Coronary artery (tissue), 2 donors: ENCODE measurements around the gene RSBN1L.

Experiments
- DNase-seq: peaks from one replicate; pipeline ENCODE4 v3.0.0-alpha.2; 2017; ENCODE audit warnings: low spot score
- H3K27ac ChIP-seq, 2 donors: fragments of 200-600 bp; sonication (generic); one replicate each; pipeline ENCODE4 v1.5.1; 2016 to 2019
- H3K4me3 ChIP-seq: fragments of 200-600 bp; sonication (generic); 2 replicates; pipeline ENCODE4 v1.5.1; 2016; ENCODE audit warnings: mild to moderate bottlenecking, moderate library complexity
- TF ChIP-seq, protein P1 (sequence below): fragments of 200-600 bp; sonication (generic); IDR thresholded peaks from one replicate; pipeline ENCODE4 v1.5.1; 2019; ENCODE audit warnings: antibody characterized with exemption

RSBN1L gene

DNA sequence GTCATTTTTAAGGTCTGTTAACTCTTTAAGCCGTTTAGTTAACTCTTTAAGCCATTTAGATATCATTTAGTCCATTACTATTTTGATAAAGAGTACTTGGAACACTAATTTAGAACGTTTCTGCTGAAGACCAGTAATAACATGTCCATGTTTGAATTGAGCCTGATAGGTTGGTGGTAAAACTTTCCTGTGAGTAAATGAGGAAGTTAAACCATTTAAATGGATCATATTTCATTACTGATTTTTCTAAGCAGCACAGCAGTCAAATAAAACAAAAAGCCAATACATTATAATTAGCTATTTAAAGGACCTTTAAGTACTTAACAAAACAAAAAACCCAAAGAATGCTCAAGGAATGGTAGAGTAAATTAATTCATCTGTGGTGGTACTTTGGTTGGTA is 131.7 kb downstream of the RSBN1L start:
- H3K4me3 ChIP-seq: no peak overlapping the region
- TF ChIP-seq, protein P1, sequence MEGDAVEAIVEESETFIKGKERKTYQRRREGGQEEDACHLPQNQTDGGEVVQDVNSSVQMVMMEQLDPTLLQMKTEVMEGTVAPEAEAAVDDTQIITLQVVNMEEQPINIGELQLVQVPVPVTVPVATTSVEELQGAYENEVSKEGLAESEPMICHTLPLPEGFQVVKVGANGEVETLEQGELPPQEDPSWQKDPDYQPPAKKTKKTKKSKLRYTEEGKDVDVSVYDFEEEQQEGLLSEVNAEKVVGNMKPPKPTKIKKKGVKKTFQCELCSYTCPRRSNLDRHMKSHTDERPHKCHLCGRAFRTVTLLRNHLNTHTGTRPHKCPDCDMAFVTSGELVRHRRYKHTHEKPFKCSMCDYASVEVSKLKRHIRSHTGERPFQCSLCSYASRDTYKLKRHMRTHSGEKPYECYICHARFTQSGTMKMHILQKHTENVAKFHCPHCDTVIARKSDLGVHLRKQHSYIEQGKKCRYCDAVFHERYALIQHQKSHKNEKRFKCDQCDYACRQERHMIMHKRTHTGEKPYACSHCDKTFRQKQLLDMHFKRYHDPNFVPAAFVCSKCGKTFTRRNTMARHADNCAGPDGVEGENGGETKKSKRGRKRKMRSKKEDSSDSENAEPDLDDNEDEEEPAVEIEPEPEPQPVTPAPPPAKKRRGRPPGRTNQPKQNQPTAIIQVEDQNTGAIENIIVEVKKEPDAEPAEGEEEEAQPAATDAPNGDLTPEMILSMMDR: no peak
- no peak for DNase-seq
- H3K27ac ChIP-seq: no peak overlapping the region

GRCh38 chr7:77830649-77831355 is 134.5 kb downstream of the RSBN1L start:
- TF ChIP-seq, protein P1: no peak
- DNase-seq: no peak
- H3K27ac ChIP-seq: no peak overlapping the region
- H3K4me3 ChIP-seq: no peak overlapping the region

GRCh38 chr7:77831481-77831880 is 135.2 kb downstream of the RSBN1L start:
- no peak for DNase-seq
- TF ChIP-seq, protein P1: no peak
- Histone ChIP-seq H3K4me3 (no peak overlapping the region), H3K27ac (no peak overlapping the region)

- no peak overlapping the region for H3K4me3 ChIP-seq
- no peak overlapping the region for H3K27ac ChIP-seq
- TF ChIP-seq, protein P1: no peak
These were observed 135.7 kb downstream of the RSBN1L start for GRCh38 chr7:77831953-77832352.

More at GRCh38 chr7:77831953-77832352, 135.7 kb downstream of the RSBN1L start:
- no peak for DNase-seq
